Liver (tissue), 9 donors: ENCODE results near the gene F11. TPM values are rescaled to one million over a fixed set of nuclear protein-coding genes. Genes with fewer than 3 reads are reported as not detected.

Experiments used
- DNase-seq: peaks from one replicate; pipeline ENCODE4 v3.0.0-alpha.2; 2017; ENCODE audit warnings: low spot score
- H3K27ac ChIP-seq, 2 donors: one replicate each; pipeline ENCODE4 v1.7.0; 2013; ENCODE audit warnings: inconsistent platforms in 2 of 2, low read length in 2 of 2, control low read depth in 1 of 2, low read depth in 1 of 2, mild to moderate bottlenecking in 1 of 2
- H3K27me3 ChIP-seq, 4 donors: one replicate each; pipeline versions ENCODE4 v1.6.1 to v1.7.0; 2013; ENCODE audit warnings: low read length in 3 of 4, inconsistent platforms in 1 of 4, mild to moderate bottlenecking in 1 of 4, moderate library complexity in 1 of 4; ENCODE audit not compliant: control insufficient read depth in 4 of 4, insufficient read depth in 4 of 4
- H3K36me3 ChIP-seq, 4 donors: one replicate each; pipeline versions ENCODE4 v1.6.1 to v1.7.0; 2013; ENCODE audit warnings: low read length in 3 of 4, mild to moderate bottlenecking in 3 of 4, low read depth in 1 of 4, moderate library complexity in 1 of 4; ENCODE audit not compliant: control insufficient read depth in 4 of 4, insufficient read depth in 3 of 4
- H3K4me1 ChIP-seq, 4 donors: one replicate each; pipeline versions ENCODE4 v1.6.1 to v1.7.0; 2013; ENCODE audit warnings: low read length in 3 of 4, mild to moderate bottlenecking in 3 of 4, moderate library complexity in 1 of 4; ENCODE audit not compliant: control insufficient read depth in 4 of 4, insufficient read depth in 4 of 4
- H3K4me3 ChIP-seq, 3 donors: one replicate each; pipeline versions ENCODE4 v1.6.1 to v1.7.0; 2013; ENCODE audit warnings: low read length in 3 of 3, control low read depth in 1 of 3, low read depth in 1 of 3, mild to moderate bottlenecking in 1 of 3
- H3K9ac ChIP-seq, 2 donors: one replicate each; pipeline ENCODE4 v1.7.0; 2013; ENCODE audit warnings: low read length in 2 of 2, mild to moderate bottlenecking in 2 of 2, moderate library complexity in 2 of 2, control low read depth in 1 of 2, low read depth in 1 of 2
- H3K9me3 ChIP-seq, 4 donors: one replicate each; pipeline versions ENCODE4 v1.6.1 to v1.7.0; 2013; ENCODE audit warnings: low read length in 3 of 4; ENCODE audit not compliant: control insufficient read depth in 4 of 4
- ATF3 ChIP-seq: IDR thresholded peaks from 2 replicates; pipeline ENCODE4 v1.6.1; 2016; ENCODE audit warnings: antibody characterized with exemption
- CTCF ChIP-seq: fragments of 150-350 bp; IDR thresholded peaks from 2 replicates; pipeline ENCODE4 v1.5.1; 2017; ENCODE audit warnings: improper control_type of control experiment, low read depth, low read length; ENCODE audit not compliant: missing input control
- EGR1 ChIP-seq, 2 donors: IDR thresholded peaks; 2 replicates each; pipeline ENCODE4 v1.6.1; 2016 to 2018; ENCODE audit warnings: antibody characterized with exemption in 2 of 2, low read depth in 2 of 2
- FOXA1 ChIP-seq: IDR thresholded peaks from 2 replicates; pipeline ENCODE4 v1.6.1; 2016; ENCODE audit warnings: antibody characterized with exemption
- FOXA2 ChIP-seq: IDR thresholded peaks from 2 replicates; pipeline ENCODE4 v1.6.1; 2016; ENCODE audit warnings: antibody characterized with exemption
- HNF4A ChIP-seq, 2 donors: conservative IDR thresholded peaks; 2 replicates each; pipeline ENCODE4 v1.6.1; 2016; ENCODE audit warnings: antibody characterized with exemption in 2 of 2, mild to moderate bottlenecking in 2 of 2
- JUND ChIP-seq, 2 donors: IDR thresholded peaks; 2 replicates each; pipeline ENCODE4 v1.6.1; 2016; ENCODE audit warnings: antibody characterized with exemption in 2 of 2
- NR2F2 ChIP-seq: IDR thresholded peaks from 2 replicates; pipeline ENCODE4 v1.6.1; 2016; ENCODE audit warnings: antibody characterized with exemption
- RAD21 ChIP-seq, 2 donors: IDR thresholded peaks; 2 replicates each; pipeline ENCODE4 v1.6.1; 2016; ENCODE audit warnings: antibody characterized with exemption in 2 of 2, mild to moderate bottlenecking in 2 of 2
- RXRA ChIP-seq, 2 donors: IDR thresholded peaks; 2 replicates each; pipeline ENCODE4 v1.6.1; 2017 to 2018; ENCODE audit warnings: antibody characterized with exemption in 2 of 2, mild to moderate bottlenecking in 1 of 2
- SP1 ChIP-seq: IDR thresholded peaks from 2 replicates; pipeline ENCODE4 v1.6.1; 2018; ENCODE audit warnings: antibody characterized with exemption, mild to moderate bottlenecking
- TAF1 ChIP-seq: conservative IDR thresholded peaks from 2 replicates; pipeline ENCODE4 v1.6.1; 2016; ENCODE audit warnings: antibody characterized with exemption, mild to moderate bottlenecking
- ZBTB33 ChIP-seq: IDR thresholded peaks from 2 replicates; pipeline ENCODE4 v1.6.1; 2016; ENCODE audit warnings: antibody characterized with exemption
- WGBS: extraction: QIAGEN DNeasy Blood & Tissue Kit; methylation state at CpG from one replicate; pipeline ENCODE4 v1.1.7; 2013; 5-methylcytosine and 5-hydroxymethylcytosine counted together
- polyA plus RNA-seq, 2 donors: library from polyadenylated mRNA; stranded (reverse) in 1 of 2; unstranded in 1 of 2; fragments of 200-250 nt in 1 of 2; fragments of >200 nt in 1 of 2; fragmentation: Nextera tagmentation in 1 of 2; extraction: Ambion mirVana in 1 of 2; gene quantifications; one replicate each; pipeline versions ENCODE4 v1.2.1 to v1.2.3, GENCODE V29; 2013 to 2015
- total RNA-seq, 2 donors: library from RNA; depleted of rRNA; stranded (reverse); fragments of >200 nt; gene quantifications; one replicate each; pipeline ENCODE4 v1.2.3, GENCODE V29; 2014
- donor health status: healthy.
- donor health status: healthy.
- donor health status: healthy.
- donor health status: healthy.
- donor health status: healthy.

The F11 gene
- total and polyA plus RNA-seq, 4 donors: 54.6 to 207 (median 115) TPM

GRCh38 chr4:186294160-186294559 is 28.2 kb downstream of the F11 start:
- WGBS: 90% methylated on average over 9 of the region's 9 CpGs
- no peaks in the 10 kb centered on the region for H3K9me3 ChIP-seq
- no peaks in the 10 kb centered on the region for H3K36me3 ChIP-seq
- TF ChIP-seq EGR1 (IDR thresholded peaks at IDR 0.05; ENCODE audit: low read depth in 2 of 2) (no peak), RAD21 (IDR thresholded peaks at IDR 0.05) (no peak), CTCF (no peak), TAF1 (no peak), NR2F2 (no peak), HNF4A (conservative IDR thresholded peaks at IDR 0.05) (no peak), FOXA1 (no peak), ZBTB33 (no peak), RXRA (IDR thresholded peaks at IDR 0.05) (no peak), ATF3 (no peak), FOXA2 (no peak)
- peaks cover 3 to 21% (median 18%) of the 10 kb centered on the region in 4 donors for H3K4me1 ChIP-seq
- no peak overlapping the region for H3K4me3 ChIP-seq
- no peak overlapping the region for H3K27ac ChIP-seq
- no peak for DNase-seq
- H3K27me3 ChIP-seq: no peaks in the 10 kb centered on the region
- no peak overlapping the region for H3K9ac ChIP-seq

- peaks cover 0 to 5% (median 0%) of the 10 kb centered on the region in 4 donors for H3K27me3 ChIP-seq
- no peak overlapping the region for H3K4me3 ChIP-seq
- H3K27ac ChIP-seq: no peak overlapping the region
- no peak for DNase-seq
- peaks cover 3 to 12% (median 11%) of the 10 kb centered on the region in 4 donors for H3K4me1 ChIP-seq
- H3K9ac ChIP-seq: no peak overlapping the region
- H3K9me3 ChIP-seq: no peaks in the 10 kb centered on the region
- no peak for TF ChIP-seq RXRA (IDR thresholded peaks at IDR 0.05)
- no peak for TF ChIP-seq CTCF
- TF ChIP-seq SP1: no peak
- TF ChIP-seq JUND (IDR thresholded peaks at IDR 0.05): no peak
- 47% methylated on average over 4 of the region's 4 CpGs for WGBS
- no peaks in the 10 kb centered on the region for H3K36me3 ChIP-seq
These were observed 30.5 kb downstream of the F11 start for GRCh38 chr4:186296481-186296880.
